GM21381 (cell line): ENCODE measurements around the gene CPA3.

Experiments used
- ATAC-seq: cut with Tn5 transposase; IDR thresholded peaks from one replicate; pipeline ENCODE4 v1.9.1; 2021; ENCODE audit warnings: mild to moderate bottlenecking, moderate library complexity; ENCODE audit not compliant: unreplicated experiment

The CPA3 gene

DNA sequence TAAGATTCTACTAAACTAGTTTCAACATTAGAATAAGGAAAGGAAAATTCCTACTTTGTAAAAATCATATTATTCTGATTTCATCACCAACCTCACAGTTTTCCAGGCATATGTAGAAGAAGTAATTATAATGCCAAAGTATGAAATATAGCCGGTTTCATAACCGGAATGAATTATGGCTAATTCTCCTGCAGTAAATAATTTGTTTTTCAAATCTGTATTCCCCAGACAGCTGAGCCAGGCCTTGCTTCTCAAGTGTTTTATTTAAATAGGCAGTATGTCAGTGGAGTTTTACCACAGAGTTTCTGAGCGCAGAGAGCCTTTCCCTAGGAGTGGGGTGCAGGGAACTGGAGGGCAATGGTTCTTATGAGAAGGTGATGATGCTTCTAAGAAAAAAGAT, 8.7 kb upstream of the CPA3 start:
- no peak for ATAC-seq

DNA sequence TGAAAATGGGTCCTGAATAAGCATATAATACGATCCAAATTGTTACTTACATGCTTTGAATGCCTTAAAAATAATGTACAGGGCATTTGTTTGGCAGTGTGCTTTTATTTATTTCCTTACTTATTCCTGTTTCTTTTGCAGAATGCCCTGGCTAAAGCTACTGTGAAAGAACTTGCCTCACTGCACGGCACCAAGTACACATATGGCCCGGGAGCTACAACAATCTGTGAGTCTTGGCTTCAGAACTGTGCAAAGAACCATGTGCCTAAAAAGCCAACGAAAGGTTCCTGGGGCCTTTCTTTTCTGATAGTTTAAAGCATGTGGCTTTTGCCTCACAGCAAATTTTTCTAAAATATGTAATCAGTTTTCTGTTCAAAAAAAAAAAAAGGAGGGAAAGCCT, 7.8 kb upstream of the CPA3 start:
- no peak for ATAC-seq

DNA sequence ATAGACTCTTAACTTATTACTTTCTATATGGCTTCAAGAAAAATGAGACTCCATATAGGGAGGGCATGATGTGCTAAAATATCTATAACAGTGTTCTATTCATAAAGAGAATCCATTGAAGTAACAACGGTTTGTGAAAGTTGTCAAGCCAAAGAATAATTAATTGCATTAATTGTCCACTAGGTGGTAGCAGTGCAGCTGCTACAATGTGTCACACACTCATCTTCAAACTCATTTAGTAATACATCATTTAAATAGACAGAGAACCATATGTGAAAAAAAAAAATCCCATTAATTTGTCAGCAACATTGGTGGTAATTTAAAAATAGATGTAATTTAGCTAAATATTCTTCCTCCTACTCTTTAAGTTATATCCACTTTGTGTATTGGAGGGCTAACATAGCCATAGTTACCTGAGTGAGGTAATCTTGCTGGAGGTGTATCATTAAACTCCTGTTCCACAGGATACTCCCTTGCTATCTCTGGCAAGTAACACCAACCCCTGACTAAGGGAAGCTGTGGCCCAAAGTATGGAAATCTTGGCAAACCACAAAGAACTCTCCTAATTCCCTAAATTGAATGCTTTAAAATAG, 3.7 kb upstream of the CPA3 start:
- peak; percentile 79 for ATAC-seq

DNA sequence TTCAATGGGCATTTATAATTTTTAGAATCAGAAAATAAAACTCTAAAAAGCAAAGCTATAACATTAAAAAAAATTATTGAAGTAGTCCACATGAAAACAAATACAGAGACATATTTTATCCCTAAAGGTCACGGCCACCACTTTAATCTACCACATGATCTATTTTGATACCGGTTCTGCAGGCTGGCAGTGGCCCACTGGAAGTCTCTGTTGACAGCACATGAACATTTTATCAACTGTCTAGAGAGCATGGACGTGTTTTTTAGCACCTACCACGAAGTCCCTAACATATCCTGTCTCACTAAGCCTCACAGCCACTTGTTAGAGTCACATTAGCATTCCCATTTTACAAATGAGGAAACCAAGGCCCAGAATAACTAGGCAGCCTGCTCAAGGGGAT, 1.8 kb upstream of the CPA3 start:
- no peak for ATAC-seq

DNA sequence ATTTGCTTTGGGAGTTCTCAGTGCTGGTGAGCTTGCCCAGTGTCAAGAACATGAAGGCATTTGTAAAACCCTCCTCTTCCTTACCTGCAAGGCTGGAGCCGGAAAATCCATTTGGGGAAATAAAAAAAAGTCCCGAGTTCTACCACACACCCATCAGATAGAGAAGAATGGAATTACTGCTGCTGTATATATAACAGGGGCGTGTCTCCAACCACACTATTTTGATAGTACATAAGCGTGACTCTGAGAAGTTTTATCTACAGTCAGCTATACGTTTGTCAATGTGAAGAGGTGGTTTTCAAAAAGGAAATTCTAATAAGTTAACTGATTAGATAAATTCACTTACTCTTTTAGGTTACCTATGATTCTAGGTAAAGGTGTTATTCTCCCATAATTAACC, 1.3 kb upstream of the CPA3 start:
- ATAC-seq = no peak

DNA sequence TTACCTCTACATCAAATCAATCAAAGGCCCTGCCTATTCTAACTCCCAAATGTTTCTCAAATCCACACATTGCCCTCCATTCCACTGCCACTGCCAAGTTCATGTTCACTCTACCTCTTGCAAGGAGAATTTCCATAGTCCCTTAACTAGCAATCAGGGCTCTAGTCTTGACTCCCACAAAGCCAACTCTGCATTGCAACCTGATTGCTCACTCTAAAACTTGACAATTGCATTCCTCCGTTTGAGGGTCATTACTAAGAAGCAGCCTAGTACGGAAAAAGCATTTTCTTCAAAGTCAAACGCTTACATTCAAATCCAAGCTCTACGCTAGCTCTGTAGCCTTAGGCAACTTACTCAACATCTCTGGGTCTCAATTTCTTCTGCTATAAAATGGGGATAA, 1.2 kb downstream of the CPA3 start:
- ATAC-seq = no peak

DNA sequence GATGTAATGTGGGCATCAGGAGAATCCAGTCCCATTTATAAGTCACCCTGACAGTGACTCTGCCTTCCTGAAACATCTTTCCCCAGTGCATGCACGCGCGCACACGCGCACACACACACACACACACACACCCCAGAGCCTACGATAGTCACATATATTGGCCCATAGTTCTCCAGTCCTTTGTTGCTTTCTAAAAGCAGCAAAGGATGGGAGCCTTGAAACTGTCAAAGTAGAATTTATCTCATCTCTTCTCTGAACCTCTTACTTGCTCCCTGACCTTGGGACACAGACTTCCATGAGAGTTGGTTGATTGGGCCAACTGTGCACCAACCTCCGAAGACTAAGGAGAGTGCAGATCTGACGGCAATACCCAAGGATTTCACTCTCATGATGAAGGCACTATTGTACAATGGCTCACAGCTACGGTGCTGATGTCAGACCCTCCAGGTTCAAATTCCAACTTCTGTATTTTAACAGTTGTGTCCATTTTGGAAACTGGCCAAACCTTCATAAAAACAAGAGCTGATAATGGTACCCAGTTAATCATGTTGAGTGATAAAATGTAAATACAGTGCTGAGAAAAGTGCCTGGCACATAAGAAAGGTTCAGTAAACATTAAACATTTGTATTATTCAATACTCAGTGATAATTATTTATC, 8.3 kb downstream of the CPA3 start:
- ATAC-seq = no peak

DNA sequence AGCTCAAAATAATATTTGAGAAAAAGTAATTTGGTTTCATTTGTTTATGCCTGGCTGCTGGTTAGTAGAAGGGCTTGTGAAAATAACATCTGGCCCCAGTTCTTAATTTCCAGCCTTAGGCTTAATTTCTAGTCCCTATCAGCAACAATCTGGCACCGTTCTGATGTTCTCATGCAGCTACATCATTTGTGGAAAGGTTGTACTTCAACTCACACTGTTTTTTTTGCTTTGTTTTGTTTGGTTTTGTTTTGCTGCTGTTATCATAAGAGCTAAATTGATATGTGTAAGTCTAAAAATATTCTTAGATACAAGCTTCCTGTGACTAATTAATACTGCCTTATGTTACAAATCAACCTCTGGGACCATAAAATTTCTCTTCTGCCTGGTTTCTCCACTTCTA, 8.9 kb downstream of the CPA3 start:
- ATAC-seq = no peak

DNA sequence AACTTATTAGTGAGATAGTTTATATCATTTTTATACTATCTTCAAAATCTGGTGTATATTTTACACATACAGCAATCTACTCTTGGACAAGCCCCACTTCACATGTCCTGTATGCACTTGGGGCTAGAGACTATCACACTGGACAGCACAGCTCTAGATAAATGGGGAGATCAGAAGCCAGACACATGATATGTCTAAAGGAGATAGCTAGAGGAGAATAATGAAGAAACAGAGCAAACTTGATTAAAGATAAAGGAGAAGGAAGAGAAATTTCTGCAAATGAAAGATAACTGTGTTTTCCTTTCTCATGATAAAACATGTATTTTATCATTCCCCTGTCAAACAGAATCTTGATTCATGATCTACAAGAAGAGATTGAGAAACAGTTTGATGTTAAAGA, 13.0 kb downstream of the CPA3 start:
- no peak for ATAC-seq

DNA sequence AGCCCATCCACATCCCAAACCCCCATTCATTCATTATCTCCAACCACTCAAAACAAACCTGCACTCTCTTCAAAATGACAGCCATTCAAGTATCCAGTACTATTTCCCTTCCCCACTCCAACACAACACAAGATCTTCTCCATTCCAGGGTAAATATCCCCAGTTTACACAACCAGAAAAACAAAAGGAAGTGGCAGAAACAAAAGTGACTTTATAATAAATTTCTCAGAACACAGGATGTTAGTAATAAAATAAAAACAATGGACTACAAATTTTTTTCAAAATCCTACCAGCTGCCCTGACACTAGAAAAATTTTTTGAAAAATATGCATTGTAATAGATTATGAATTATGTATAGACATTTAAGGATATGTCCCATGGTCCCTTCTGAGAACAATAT, 14.2 kb downstream of the CPA3 start:
- ATAC-seq = no peak

DNA sequence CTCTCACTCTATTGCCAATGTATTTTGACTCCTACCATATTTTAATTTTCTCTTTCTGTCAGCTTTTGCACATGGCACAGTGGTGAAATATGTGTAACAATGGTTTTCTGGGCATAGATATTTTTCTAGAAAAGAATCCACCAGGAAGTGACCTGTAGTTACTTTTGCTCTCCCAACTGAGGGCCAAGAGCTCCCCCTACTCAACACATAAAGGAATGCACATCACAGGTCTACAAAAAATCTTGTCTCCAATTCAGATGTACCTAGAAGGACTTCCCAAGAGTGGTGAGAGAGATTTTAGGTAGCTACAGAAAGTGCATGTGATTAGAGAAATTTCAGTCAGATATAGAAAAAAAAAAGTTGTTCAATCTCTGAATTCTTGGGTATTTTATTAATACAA, 15.6 kb downstream of the CPA3 start:
- ATAC-seq = no peak

DNA sequence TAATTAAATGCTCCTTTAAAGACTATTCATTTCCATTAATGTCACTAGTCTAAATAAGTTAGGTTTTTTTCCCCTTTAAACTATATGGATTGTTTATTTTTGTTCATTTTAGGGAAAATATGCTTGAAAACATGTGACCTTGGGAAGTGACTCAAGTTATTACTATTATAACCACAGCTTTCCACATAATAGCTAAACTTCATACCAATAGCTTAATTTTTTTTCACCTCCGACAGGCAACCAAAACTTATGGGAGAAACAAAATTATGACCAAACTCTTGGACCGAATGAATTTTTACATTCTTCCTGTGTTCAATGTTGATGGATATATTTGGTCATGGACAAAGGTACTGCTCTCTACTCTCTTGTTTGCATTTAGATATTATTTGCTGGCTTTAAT, 16.2 kb downstream of the CPA3 start:
- ATAC-seq = no peak

DNA sequence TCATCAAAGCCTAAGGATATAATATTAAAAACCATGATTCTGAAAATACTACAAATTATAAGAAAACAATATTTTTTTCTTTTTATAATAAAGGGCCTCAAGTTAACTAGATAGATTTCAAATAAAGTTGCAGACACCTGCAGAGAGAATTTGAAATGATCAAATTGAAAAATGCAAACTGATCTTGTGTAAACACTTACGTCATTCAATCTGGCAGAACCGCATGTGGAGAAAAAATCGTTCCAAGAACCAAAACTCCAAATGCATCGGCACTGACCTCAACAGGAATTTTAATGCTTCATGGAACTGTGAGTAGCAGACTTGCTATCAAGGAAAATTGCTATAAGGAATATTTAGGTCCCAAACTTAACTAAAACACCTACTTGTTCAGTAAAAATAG, 17.2 kb downstream of the CPA3 start:
- ATAC-seq = no peak

DNA sequence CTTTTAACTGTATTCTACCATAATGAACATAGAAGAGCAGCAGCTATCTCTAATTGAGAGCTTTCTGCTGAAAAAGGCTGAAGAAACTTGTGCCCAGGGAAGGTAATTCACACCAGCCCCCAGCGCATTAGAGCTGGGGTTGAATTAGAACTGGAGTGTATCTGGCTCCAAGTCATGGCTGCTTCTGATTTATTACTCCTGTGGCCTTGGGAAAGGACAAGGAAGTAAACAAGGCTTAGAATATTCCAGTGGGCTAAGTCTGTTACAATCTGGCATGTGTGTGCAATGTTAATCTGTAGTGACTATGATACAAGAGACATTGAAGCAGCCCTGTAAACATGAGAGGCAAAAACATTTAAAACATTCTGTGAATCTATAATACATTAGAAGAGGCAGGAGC, 18.1 kb downstream of the CPA3 start:
- ATAC-seq = no peak

DNA sequence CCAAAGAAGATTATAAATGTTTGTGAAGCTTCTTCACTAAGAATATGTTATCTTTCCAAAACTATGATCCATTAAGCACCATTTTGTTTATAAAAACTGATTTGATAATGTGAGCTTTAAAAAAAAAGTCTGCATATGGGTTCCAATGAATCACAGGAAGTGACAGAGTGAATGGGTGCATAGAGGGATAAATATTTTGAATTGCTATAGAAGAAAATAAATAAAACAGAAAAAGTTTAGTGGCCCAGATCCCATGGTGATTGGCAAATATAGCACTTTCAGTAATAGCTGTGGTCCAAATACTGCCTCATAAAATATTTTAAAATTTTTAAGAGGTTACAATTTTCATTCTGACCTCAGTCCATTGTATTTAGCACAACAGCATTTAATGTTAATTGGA, 19.2 kb downstream of the CPA3 start:
- no peak for ATAC-seq

DNA sequence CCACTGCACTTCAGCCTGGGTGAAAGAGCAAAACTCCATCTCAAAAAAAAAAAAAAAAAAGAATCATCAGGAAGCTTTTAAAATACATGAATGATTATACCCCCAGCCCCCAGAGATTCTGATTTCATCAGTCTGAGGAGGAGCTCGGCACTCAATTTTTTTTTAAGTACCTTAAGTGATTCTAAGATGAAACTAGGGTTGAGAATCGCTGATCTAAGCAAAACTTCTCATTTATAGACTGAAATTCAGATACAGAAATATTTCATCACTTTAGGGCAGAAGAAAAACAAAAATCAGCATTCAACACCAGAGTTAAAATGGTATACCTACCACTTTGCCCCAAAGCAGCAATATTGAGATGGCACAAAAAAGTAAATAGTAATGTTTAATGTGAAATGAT, 24.7 kb downstream of the CPA3 start:
- no peak for ATAC-seq

DNA sequence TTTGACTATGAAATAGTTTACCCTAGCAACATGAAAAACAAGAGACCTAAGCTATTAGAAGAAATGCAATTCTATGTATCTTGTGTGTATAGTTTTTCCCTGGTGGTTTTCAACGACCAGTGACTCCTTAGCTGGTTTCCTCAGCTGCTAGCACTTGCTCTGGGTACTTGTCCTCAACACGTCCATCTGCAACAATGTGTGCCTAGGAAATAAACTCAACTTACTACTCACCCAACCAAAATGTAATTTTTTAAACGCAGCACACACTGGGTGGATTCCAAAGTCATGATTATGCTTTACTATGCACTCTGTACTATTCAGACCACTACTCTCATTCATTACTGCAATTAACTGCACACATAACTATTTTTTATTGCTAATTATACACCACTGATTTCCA, 31.0 kb downstream of the CPA3 start:
- no peak for ATAC-seq

DNA sequence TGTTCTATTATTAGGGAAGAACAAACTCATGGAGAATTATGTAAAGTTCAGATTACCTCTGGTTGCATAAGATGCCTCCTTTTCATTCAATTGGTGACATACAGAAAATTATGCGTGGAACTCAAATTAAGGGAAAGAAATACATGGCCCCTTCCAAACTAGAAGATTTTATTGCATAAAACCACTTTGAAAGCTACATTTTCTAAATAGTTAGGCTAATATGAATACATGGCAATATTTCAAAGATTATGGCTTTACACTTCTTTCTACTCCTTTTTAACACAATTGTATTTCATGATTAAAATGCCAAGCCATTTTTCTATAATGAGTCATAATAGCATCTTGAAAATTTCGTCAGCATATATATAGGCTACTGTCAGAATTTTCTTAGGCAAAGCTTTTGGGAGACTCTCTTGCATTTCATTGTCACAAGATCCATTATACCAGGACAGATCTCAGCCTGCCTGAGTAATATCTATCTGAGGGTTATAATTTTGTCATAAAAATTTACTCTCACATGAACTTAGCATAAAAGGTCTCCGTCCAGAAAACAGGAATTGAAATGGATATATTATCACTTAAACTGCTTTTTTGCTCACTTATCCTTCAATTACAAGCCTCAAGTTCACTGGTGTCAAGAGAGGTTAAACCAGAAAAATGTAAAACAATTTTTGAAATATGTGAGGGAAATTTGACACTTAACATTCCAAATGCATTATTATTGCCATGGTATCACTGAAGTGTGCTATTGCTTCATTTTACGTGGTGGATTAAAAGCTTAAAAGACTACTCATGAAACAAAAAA, 37.1 kb downstream of the CPA3 start:
- ATAC-seq = no peak

DNA sequence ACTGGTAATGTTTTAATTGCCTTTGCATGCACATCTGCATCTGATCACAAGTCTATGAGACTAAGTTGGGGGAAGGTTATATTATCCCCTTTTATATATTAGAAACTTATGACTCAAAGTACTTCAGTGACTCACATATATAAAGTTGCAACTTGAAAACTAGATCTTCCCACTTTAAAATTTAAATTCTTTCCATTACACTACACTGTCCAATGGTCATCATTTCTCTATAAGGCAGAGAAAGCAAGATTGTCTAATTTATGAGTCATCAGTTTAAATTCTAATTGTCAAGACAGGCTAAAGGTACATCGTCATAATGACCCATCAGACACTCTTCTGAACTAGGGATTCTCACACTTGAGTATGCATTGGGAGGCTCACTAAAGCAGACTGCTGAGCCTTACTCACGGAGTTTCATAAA, 37.9 kb downstream of the CPA3 start:
- ATAC-seq = no peak

DNA sequence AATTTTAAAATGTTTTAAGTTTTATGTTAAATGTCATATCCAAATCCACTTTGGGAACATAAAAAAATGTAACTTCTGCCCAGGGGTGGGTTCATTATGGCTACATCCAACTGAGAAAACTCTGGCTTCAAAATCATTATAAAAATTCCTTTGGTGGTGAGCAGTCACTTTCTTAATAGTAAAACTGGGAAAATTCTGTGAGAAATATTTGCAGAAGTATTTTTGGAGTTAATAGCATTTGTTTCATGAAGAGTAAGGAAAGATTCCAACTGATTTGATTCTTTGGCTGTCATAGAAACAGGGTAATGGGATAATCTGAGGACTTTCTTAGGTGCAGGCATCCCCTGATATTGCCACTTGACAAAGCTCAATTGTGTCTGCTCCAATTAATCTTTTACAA, 38.8 kb downstream of the CPA3 start:
- ATAC-seq = no peak

DNA sequence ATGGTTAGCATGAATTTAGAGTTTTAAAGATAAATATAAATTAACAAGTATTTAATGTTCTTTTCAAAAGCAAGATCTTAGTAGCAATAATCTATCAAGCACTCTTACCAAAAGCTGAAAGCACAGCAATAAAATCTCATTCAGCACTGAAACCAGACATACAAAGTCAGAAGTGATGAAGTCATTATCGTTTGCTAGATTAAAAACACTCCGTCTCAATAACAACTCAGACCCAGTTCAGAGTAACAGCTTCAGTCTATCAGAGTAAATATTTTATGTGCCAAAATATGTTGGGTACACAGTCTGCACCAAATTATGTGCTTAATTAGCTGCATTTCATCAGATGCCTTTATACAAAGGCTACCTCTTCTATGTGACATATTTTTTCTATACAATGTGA, 41.6 kb downstream of the CPA3 start:
- no peak for ATAC-seq

DNA sequence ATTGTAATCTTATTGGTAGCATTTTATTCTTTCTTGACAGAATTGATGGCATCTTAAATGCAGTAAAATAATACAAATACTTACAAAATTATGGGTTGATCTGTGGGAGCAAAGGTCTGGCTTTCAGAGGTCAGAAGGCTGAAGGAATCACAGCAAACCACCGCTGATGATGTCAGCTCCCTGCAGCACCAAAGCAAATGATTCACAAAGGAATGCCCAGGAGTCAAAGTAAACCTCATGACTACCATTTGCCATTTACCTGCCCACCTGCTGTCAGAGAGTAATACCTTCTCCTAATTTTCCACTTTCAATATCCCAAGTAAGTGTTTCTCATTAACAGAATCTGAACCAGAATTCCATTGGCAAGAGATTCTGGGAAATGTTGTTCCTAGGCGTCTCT, 46.1 kb downstream of the CPA3 start:
- ATAC-seq = no peak
